Common myeloid progenitor, CD34-positive (primary cell): Measurements from ENCODE around the gene WWC1.
"Not testable (repeated sequence)": the region's sequence is repeated elsewhere in the genome, so short reads cannot be mapped to it uniquely, and the experiment has no call there.

Source experiments
- CTCF ChIA-PET: fragments of 350-600 bp; sonication (Branson Sonifier 250); formaldehyde crosslinking; loops from one replicate; lab custom pipeline; 2021; ENCODE audit warnings: antibody characterized with exemption; lab: Charles Lee
- POLR2A ChIA-PET: fragments of 350-600 bp; sonication (Branson Sonifier 250); formaldehyde crosslinking; loops from one replicate; lab custom pipeline; 2021; ENCODE audit warnings: antibody characterized with exemption; lab: Charles Lee
- DNase-seq, 3 donors: peaks; one replicate each; pipeline versions ENCODE4 v3.0.0 to v3.0.0-alpha.2; 2013
- H3K27ac ChIP-seq, 2 experiments: 1 replicate in 1 of 2; 2 replicates in 1 of 2; pipeline ENCODE4 v1.7.0; 2013; ENCODE audit warnings: inconsistent platforms in 2 of 2, low read length in 2 of 2, mild to moderate bottlenecking in 2 of 2, low read depth in 1 of 2, moderate library complexity in 1 of 2; ENCODE audit not compliant: severe bottlenecking in 2 of 2, insufficient read depth in 1 of 2, poor library complexity in 1 of 2
- H3K27me3 ChIP-seq, 5 experiments: replicated peaks in 2 of 5; 1 replicate in 3 of 5; 2 replicates in 2 of 5; pipeline versions ENCODE4 v1.6.1 to v1.7.0; 2013; ENCODE audit warnings: low read length in 4 of 5, mild to moderate bottlenecking in 2 of 5, moderate library complexity in 2 of 5, inconsistent platforms in 1 of 5; ENCODE audit not compliant: insufficient read depth in 5 of 5, control insufficient read depth in 4 of 5
- H3K36me3 ChIP-seq, 4 experiments: 1 replicate in 2 of 4; 2 replicates in 2 of 4; pipeline versions ENCODE4 v1.6.1 to v1.7.0; 2013; ENCODE audit warnings: low read length in 3 of 4, control low read depth in 1 of 4, mild to moderate bottlenecking in 1 of 4; ENCODE audit not compliant: control insufficient read depth in 4 of 4, insufficient read depth in 4 of 4
- H3K4me1 ChIP-seq, 4 experiments: 1 replicate in 3 of 4; 2 replicates in 1 of 4; pipeline versions ENCODE4 v1.6.1 to v1.7.1; 2013; ENCODE audit warnings: low read length in 3 of 4, mild to moderate bottlenecking in 3 of 4, control low read depth in 1 of 4, inconsistent platforms in 1 of 4, moderate library complexity in 1 of 4; ENCODE audit not compliant: control insufficient read depth in 4 of 4, insufficient read depth in 4 of 4; ENCODE audit errors: control extremely low read depth in 1 of 4
- H3K4me3 ChIP-seq, 7 experiments: 1 replicate in 4 of 7; 2 replicates in 3 of 7; pipeline versions ENCODE4 v1.5.1 to v1.7.0; 2013; ENCODE audit warnings: mild to moderate bottlenecking in 7 of 7, low read length in 6 of 7, moderate library complexity in 6 of 7, inconsistent platforms in 2 of 7, low read depth in 2 of 7, control low read depth in 1 of 7; ENCODE audit not compliant: insufficient read depth in 4 of 7, control insufficient read depth in 1 of 7; ENCODE audit errors: extremely low read depth in 1 of 7
- H3K9me3 ChIP-seq, 5 experiments: 1 replicate in 4 of 5; 2 replicates in 1 of 5; pipeline versions ENCODE4 v1.6.1 to v1.7.1; 2013; ENCODE audit warnings: low read length in 4 of 5, mild to moderate bottlenecking in 2 of 5, inconsistent platforms in 1 of 5, low read depth in 1 of 5, moderate library complexity in 1 of 5; ENCODE audit not compliant: control insufficient read depth in 4 of 5, insufficient read depth in 2 of 5; ENCODE audit errors: control extremely low read depth in 1 of 5
- WGBS: methylation state at CpG from one replicate; pipeline ENCODE4 v1.1.5; 2013; ENCODE audit not compliant: insufficient coverage; 5-methylcytosine and 5-hydroxymethylcytosine counted together

The WWC1 gene

GRCh38 chr5:168329302-168329701, 37.9 kb downstream of the WWC1 start:
- Histone ChIP-seq H3K9me3 (no peaks in the 10 kb centered on the region), H3K27me3 (peaks cover 0 to 3% (median 0%) of the 10 kb centered on the region in 5 experiments), H3K27ac (no peak overlapping the region), H3K4me3 (no peak overlapping the region), H3K36me3 (no peaks in the 10 kb centered on the region), H3K4me1 (peaks cover 0 to 10% (median 3%) of the 10 kb centered on the region in 4 experiments)
- ChIA-PET POLR2A (no interaction called here), CTCF (no interaction called here)
- WGBS: 7% methylated on average over 2 of the region's 4 CpGs
- DNase-seq: no peak

DNA sequence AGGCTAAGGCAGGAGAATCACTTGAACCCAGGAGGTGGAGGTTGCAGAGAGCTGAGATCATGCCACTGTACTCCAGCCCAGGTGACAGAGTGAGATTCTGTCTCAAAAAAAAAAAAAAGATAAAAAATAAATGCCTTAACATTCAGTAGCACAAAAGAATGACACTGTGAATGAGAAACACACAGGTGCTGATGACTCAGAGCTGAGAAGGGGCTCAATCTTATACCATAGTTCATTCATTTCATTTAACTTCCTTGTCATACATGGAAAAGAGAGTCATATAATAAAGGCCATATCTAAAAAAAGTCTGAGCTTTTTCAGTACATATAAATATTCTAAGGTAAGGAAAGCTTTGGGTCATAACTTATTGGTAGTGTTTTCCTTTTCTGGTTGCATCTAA, 40.6 kb downstream of the WWC1 start:
- Histone ChIP-seq H3K9me3 (no peaks in the 10 kb centered on the region), H3K4me1 (peaks cover 0 to 10% (median 3%) of the 10 kb centered on the region in 4 experiments), H3K27me3 (peaks cover 0 to 4% (median 0%) of the 10 kb centered on the region in 5 experiments), H3K27ac (no peak overlapping the region), H3K36me3 (no peaks in the 10 kb centered on the region), H3K4me3 (no peak overlapping the region)
- DNase-seq: no peak
- POLR2A ChIA-PET: no interaction called here
- CTCF ChIA-PET: no interaction called here

- no peak for DNase-seq
- H3K9me3 ChIP-seq: no peaks in the 10 kb centered on the region
- WGBS: 73% methylated on average over 3 of the region's 3 CpGs
- peaks cover 0 to 2% (median 1%) of the 10 kb centered on the region in 5 experiments for H3K27me3 ChIP-seq
- no peaks in the 10 kb centered on the region for H3K36me3 ChIP-seq
- CTCF ChIA-PET: no interaction called here
- H3K4me3 ChIP-seq: no peak overlapping the region
- H3K27ac ChIP-seq: no peak overlapping the region
- POLR2A ChIA-PET: no interaction called here
- no peaks in the 10 kb centered on the region for H3K4me1 ChIP-seq
These were observed 42.8 kb downstream of the WWC1 start for GRCh38 chr5:168334280-168334679.

DNA sequence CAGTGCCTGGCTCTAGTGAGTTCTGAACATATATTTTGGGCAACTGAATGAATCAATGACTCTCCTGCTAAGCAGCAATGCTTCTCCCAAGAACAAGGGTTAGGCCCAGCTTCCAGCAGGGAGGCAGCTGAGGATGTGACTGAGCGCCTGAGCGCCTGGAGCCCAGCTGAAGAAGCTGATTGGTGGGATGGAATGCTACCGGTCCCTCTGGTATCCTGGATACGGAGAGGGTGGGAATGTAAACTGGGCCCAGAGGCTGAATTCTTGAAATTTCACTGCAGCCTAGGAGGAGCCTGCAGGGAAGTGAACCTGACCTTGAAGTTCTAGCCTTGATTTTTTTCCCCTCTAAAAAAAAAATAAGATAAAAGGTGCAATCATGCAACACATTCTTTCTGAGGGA, 43.2 kb downstream of the WWC1 start:
- H3K27ac ChIP-seq: no peak overlapping the region
- no peaks in the 10 kb centered on the region for H3K9me3 ChIP-seq
- H3K36me3 ChIP-seq: no peaks in the 10 kb centered on the region
- WGBS: 94% methylated on average over 4 of the region's 4 CpGs
- no peaks in the 10 kb centered on the region for H3K4me1 ChIP-seq
- H3K27me3 ChIP-seq: peaks cover 0 to 3% (median 2%) of the 10 kb centered on the region in 5 experiments
- ChIA-PET CTCF (no interaction called here), POLR2A (no interaction called here)
- H3K4me3 ChIP-seq: no peak overlapping the region
- DNase-seq: no peak

GRCh38 chr5:168337361-168337760, 45.9 kb downstream of the WWC1 start:
- POLR2A ChIA-PET: no interaction called here
- no peaks in the 10 kb centered on the region for H3K36me3 ChIP-seq
- H3K27ac ChIP-seq: no peak overlapping the region
- H3K9me3 ChIP-seq: no peaks in the 10 kb centered on the region
- CTCF ChIA-PET: no interaction called here
- H3K4me1 ChIP-seq: no peaks in the 10 kb centered on the region
- H3K4me3 ChIP-seq: no peak overlapping the region
- peaks cover 0 to 3% (median 2%) of the 10 kb centered on the region in 5 experiments for H3K27me3 ChIP-seq
- DNase-seq: no peak
- WGBS: 100% methylated on average over 2 of the region's 2 CpGs

GRCh38 chr5:168339109-168339771, 47.8 kb downstream of the WWC1 start:
- peaks cover 0 to 3% (median 0%) of the 10 kb centered on the region in 5 experiments for H3K9me3 ChIP-seq
- ChIA-PET POLR2A (no interaction called here), CTCF (no interaction called here)
- no peaks in the 10 kb centered on the region for H3K36me3 ChIP-seq
- no peak for DNase-seq
- no peaks in the 10 kb centered on the region for H3K4me1 ChIP-seq
- no peak overlapping the region for H3K4me3 ChIP-seq
- 71% methylated on average over 3 of the region's 5 CpGs for WGBS
- peaks cover 0 to 3% (median 2%) of the 10 kb centered on the region in 5 experiments for H3K27me3 ChIP-seq
- H3K27ac ChIP-seq: no peak overlapping the region

DNA sequence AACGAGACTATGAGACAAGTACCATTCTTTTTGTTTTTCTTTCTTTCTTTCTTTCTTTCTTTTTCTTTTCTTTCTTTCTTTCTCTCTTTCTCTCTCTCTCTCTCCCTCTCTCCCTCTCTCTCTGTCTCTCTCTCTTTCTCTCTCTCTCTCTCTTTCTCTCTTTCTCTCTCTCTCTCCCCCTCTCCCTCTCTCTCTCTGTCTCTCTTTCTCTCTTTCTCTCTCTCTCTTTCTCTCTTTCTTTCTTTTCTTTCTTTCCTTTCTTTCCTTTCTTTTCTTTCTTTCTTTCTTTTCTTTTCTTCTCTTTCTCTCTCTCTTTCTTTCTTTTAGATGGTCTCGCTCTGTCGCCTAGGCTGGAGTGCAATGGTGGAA, 48.3 kb downstream of the WWC1 start:
- H3K27ac ChIP-seq, H3K4me3 ChIP-seq, H3K27me3 ChIP-seq, H3K4me1 ChIP-seq, CTCF ChIA-PET, H3K9me3 ChIP-seq, H3K36me3 ChIP-seq, POLR2A ChIA-PET, DNase-seq: not testable (repeated sequence)
- 100% methylated on average over 3 of the region's 3 CpGs for WGBS
